ENCODE data around the gene MTTP.

MTTP gene

GRCh38 chr4:99642725-99643489 lies 68.3 kb downstream of the MTTP start:
- DNase-seq (ENCODE audit: low spot score) = no peak

GRCh38 chr4:99644453-99644852 lies 69.8 kb downstream of the MTTP start:
- DNase-seq (ENCODE audit: low spot score) = no peak

GRCh38 chr4:99645036-99645435 lies 70.4 kb downstream of the MTTP start:
- DNase-seq (ENCODE audit: low spot score) = no peak

- DNase-seq (ENCODE audit: low spot score) = no peak
These were observed 71.0 kb downstream of the MTTP start for GRCh38 chr4:99645638-99646037.

GRCh38 chr4:99647071-99647470 lies 72.4 kb downstream of the MTTP start:
- no peak for DNase-seq (ENCODE audit: low spot score)

- DNase-seq (ENCODE audit: low spot score) = no peak
These were observed 73.7 kb downstream of the MTTP start for GRCh38 chr4:99648321-99648720.

- no peak for DNase-seq (ENCODE audit: low spot score)
These were observed 74.6 kb downstream of the MTTP start for GRCh38 chr4:99649208-99649607.

GRCh38 chr4:99649778-99650177 lies 75.2 kb downstream of the MTTP start:
- no peak for DNase-seq (ENCODE audit: low spot score)

- DNase-seq (ENCODE audit: low spot score) = no peak
These were observed 76.6 kb downstream of the MTTP start for GRCh38 chr4:99651016-99651769.

GRCh38 chr4:99651811-99652485 lies 77.3 kb downstream of the MTTP start:
- no peak for DNase-seq (ENCODE audit: low spot score)

- no peak for DNase-seq (ENCODE audit: low spot score)
These were observed 78.2 kb downstream of the MTTP start for GRCh38 chr4:99652596-99653436.

GRCh38 chr4:99653916-99654315 lies 79.3 kb downstream of the MTTP start:
- no peak for DNase-seq (ENCODE audit: low spot score)

- no peak for DNase-seq (ENCODE audit: low spot score)
These were observed 79.7 kb downstream of the MTTP start for GRCh38 chr4:99654361-99654761.

- DNase-seq (ENCODE audit: low spot score) = no peak
These were observed 80.9 kb downstream of the MTTP start for GRCh38 chr4:99655308-99656081.

GRCh38 chr4:99657798-99658197 lies 83.2 kb downstream of the MTTP start, which contains the start of gene C4orf54:
TSS of gene C4orf54 (minus strand) at chr4:99657828. CDS start at chr4:99654648, 3,180 bp downstream.
- DNase-seq (ENCODE audit: low spot score) = no peak

GRCh38 chr4:99658666-99659065 lies 84.0 kb downstream of the MTTP start:
- DNase-seq (ENCODE audit: low spot score) = no peak

- no peak for DNase-seq (ENCODE audit: low spot score)
These were observed 87.3 kb downstream of the MTTP start for GRCh38 chr4:99661907-99662306.

GRCh38 chr4:99664716-99665115 lies 90.1 kb downstream of the MTTP start:
- no peak for DNase-seq (ENCODE audit: low spot score)

- DNase-seq (ENCODE audit: low spot score) = no peak
These were observed 91.4 kb downstream of the MTTP start for GRCh38 chr4:99665983-99666382.

- DNase-seq (ENCODE audit: low spot score) = no peak
These were observed 93.8 kb downstream of the MTTP start for GRCh38 chr4:99668472-99668871.

- DNase-seq (ENCODE audit: low spot score) = no peak
These were observed 94.5 kb downstream of the MTTP start for GRCh38 chr4:99669084-99669483.
